Breast epithelium (tissue), 4 donors: ENCODE measurements around the gene MYCL. TPM values are rescaled to one million over a fixed set of nuclear protein-coding genes. Genes with fewer than 3 reads are reported as not detected.
"Not testable (repeated sequence)": the region's sequence is repeated elsewhere in the genome, so short reads cannot be mapped to it uniquely, and the experiment has no call there.

Experiments used
- DNase-seq, 2 donors: peaks; one replicate each; pipeline ENCODE4 v3.0.0-alpha.2; 2019; ENCODE audit warnings: low spot score in 2 of 2
- H3K27ac ChIP-seq, 2 donors: fragments of 200-600 bp; sonication (generic) in 1 of 2; one replicate each; pipeline ENCODE4 v1.5.1; 2016 to 2019; ENCODE audit warnings: mild to moderate bottlenecking in 1 of 2
- H3K27me3 ChIP-seq, 2 donors: fragments of 200-600 bp; sonication (generic) in 1 of 2; one replicate each; pipeline versions ENCODE4 v1.5.1 to v1.6.0; 2017 to 2019; ENCODE audit warnings: control low read depth in 1 of 2, mild to moderate bottlenecking in 1 of 2
- H3K36me3 ChIP-seq: fragments of 200-600 bp; one replicate; pipeline ENCODE4 v1.5.1; 2019
- H3K4me1 ChIP-seq, 2 donors: fragments of 200-600 bp; sonication (generic); one replicate each; pipeline ENCODE4 v1.5.1; 2016 to 2019; ENCODE audit warnings: control low read depth in 1 of 2
- H3K4me3 ChIP-seq, 3 donors: fragments of 200-600 bp; sonication (generic); 1 replicate in 2 of 3; 2 replicates in 1 of 3; pipeline ENCODE4 v1.5.1; 2016 to 2019; ENCODE audit warnings: mild to moderate bottlenecking in 3 of 3, moderate library complexity in 2 of 3
- H3K9me3 ChIP-seq, 2 donors: fragments of 200-600 bp; sonication (generic) in 1 of 2; one replicate each; pipeline ENCODE4 v1.5.1; 2016 to 2019; ENCODE audit warnings: control low read depth in 1 of 2
- CTCF ChIP-seq, 3 donors: fragments of 450-650 bp; IDR thresholded peaks; one replicate each; pipeline ENCODE4 v1.5.1; 2016 to 2017; ENCODE audit warnings: antibody characterized with exemption in 3 of 3, mild to moderate bottlenecking in 3 of 3, moderate library complexity in 3 of 3
- POLR2A ChIP-seq: fragments of 450-650 bp; IDR thresholded peaks from one replicate; pipeline ENCODE4 v1.6.1; 2016; ENCODE audit warnings: antibody characterized with exemption, mild to moderate bottlenecking, moderate library complexity
- POLR2AphosphoS5 ChIP-seq, 3 donors: sonication (generic); formaldehyde crosslinking; IDR thresholded peaks; one replicate each; pipeline ENCODE4 v1.6.1; 2017; ENCODE audit warnings: antibody characterized with exemption in 3 of 3
- intact Hi-C: fragments of 100-400 bp; cut with DNase I; formaldehyde crosslinking; loops from one replicate; pipeline ENCODE4 v1.15.1; 2023; ENCODE audit warnings: low total_unique reads
- total RNA-seq, 3 donors: library from RNA; depleted of rRNA; stranded (reverse); fragments of >200 nt; gene quantifications; one replicate each; pipeline ENCODE4 v1.1.0, GENCODE V29; 2016

The MYCL gene
- total RNA-seq, 3 donors from 2014 or later, result 0.32 to 5.3 (median 0.98) TPM

DNA sequence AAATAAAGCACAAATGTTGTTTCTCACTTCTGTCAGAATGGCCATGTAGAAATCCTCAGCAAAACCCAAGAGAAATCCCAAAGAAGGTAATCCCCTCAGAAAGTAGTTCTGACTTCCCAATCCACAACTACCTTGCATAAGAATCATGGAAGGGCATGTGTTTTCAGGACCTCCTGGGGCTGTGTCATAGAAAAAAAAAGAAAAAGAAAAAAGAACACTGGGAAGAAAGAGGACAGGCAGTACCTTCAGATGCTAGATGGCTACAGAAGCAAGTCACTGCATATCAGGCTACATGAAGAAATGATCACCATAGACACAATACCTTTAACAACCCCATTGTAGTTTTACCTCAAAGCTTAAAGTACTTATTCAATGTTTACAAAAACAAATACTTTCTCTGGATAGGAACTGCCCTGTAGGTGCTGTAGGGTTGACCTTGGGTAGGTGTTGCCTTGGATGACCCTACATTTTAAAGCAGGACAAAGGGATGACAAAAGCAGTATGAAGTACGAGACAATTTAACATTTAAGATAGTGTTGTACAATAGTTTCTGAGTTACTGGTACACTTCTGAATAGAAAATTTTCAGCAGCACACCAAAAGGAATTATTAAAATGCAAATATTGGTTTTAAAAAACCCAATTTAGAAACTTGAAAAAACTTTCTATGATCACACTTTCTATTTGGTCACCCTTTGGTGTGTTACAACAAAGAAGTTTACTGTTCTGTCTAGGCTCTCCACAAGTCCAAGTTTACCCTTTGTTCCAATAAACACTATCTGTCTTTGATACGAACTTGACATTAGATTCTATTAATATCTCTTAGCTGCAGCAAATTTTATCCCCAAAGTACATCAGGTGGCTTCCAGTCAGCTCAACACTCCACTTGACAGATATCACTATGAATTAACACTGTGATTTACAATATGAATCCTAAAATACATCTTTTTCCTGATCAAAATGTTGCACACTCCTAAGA lies 23.4 kb downstream of the MYCL start:
- Histone ChIP-seq H3K27me3 (no peaks in the 10 kb centered on the region), H3K9me3 (no peaks in the 10 kb centered on the region), H3K36me3 (no peaks in the 10 kb centered on the region), H3K27ac (no peak overlapping the region), H3K4me1 (peaks cover 6 to 21% of the 10 kb centered on the region in 2 donors), H3K4me3 (no peak overlapping the region)
- DNase-seq, result no peak
- TF ChIP-seq POLR2A (no peak), POLR2AphosphoS5 (IDR thresholded peaks at IDR 0.05) (no peak), CTCF (IDR thresholded peaks at IDR 0.05) (no peak)
- intact Hi-C loops, result no loop called here

- DNase-seq, result no peak
- Histone ChIP-seq H3K27me3 (no peaks in the 10 kb centered on the region), H3K27ac (no peak overlapping the region), H3K4me3 (no peak overlapping the region), H3K4me1 (peaks cover 5 to 19% of the 10 kb centered on the region in 2 donors), H3K36me3 (no peaks in the 10 kb centered on the region), H3K9me3 (no peaks in the 10 kb centered on the region)
- no peak for TF ChIP-seq POLR2AphosphoS5 (IDR thresholded peaks at IDR 0.05)
- no peak for TF ChIP-seq CTCF (IDR thresholded peaks at IDR 0.05)
- TF ChIP-seq POLR2A, result no peak
- intact Hi-C loops, result no loop called here
These were observed 24.4 kb downstream of the MYCL start for GRCh38 chr1:39877231-39877778.

GRCh38 chr1:39876144-39876543 lies 25.6 kb downstream of the MYCL start:
- Histone ChIP-seq H3K4me1 (peaks cover 0 to 7% of the 10 kb centered on the region in 2 donors), H3K27ac (no peak overlapping the region), H3K9me3 (no peaks in the 10 kb centered on the region), H3K4me3 (no peak overlapping the region), H3K36me3 (no peaks in the 10 kb centered on the region), H3K27me3 (no peaks in the 10 kb centered on the region)
- TF ChIP-seq CTCF (IDR thresholded peaks at IDR 0.05), result no peak
- no peak for TF ChIP-seq POLR2A
- no peak for TF ChIP-seq POLR2AphosphoS5 (IDR thresholded peaks at IDR 0.05)
- DNase-seq, result no peak
- intact Hi-C loops, result no loop called here

DNA sequence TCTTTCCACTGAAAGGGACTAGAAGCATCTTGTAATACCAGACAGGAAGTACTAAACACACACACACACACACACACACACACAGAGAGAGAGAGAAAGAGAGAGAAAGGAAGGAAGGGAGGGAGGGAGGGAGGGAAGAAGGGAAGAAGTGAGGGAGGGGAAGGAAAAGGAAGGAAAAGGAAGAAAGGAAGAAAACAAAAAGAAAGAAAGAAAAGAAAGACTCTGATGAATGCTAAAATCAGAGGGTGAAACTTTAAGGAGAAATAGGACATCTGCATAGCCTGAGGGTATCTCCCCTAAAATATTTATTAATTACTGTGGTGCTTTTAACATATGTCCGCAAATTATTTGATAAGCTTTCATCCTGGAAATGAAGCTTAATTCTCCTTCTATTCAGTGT lies 29.0 kb downstream of the MYCL start:
- Histone ChIP-seq H3K4me1 (no peaks in the 10 kb centered on the region), H3K4me3 (no peak overlapping the region), H3K27ac (no peak overlapping the region), H3K27me3 (no peaks in the 10 kb centered on the region), H3K36me3 (no peaks in the 10 kb centered on the region), H3K9me3 (no peaks in the 10 kb centered on the region)
- TF ChIP-seq POLR2AphosphoS5 (IDR thresholded peaks at IDR 0.05) (no peak), CTCF (IDR thresholded peaks at IDR 0.05) (no peak), POLR2A (no peak)
- intact Hi-C loops, result no loop called here
- DNase-seq, result no peak

DNA sequence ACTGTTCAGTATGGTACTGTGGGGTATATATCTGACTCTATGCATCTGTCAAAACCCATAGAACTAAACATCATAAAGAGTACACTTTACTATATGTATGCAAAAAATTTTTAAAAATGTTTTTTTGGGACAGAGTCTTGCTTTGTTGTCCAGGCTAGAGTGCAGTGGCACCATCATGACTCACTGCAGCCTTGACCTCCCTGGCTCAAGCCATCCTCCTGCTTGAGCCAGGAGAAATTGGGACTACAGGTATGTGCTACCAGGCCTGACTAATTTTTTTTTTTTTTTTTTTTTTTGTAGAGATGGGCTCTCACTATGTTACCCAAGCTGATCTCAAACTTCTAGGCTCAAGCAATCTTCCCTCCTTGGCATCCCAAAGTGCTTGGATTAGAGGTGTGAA lies 29.9 kb downstream of the MYCL start:
- no peaks in the 10 kb centered on the region for H3K4me1 ChIP-seq
- H3K4me3 ChIP-seq, result no peak overlapping the region
- no peaks in the 10 kb centered on the region for H3K27me3 ChIP-seq
- H3K9me3 ChIP-seq, result no peaks in the 10 kb centered on the region
- no peak for DNase-seq
- H3K27ac ChIP-seq, result no peak overlapping the region
- TF ChIP-seq POLR2A (no peak), CTCF (IDR thresholded peaks at IDR 0.05) (no peak), POLR2AphosphoS5 (IDR thresholded peaks at IDR 0.05) (no peak)
- no peaks in the 10 kb centered on the region for H3K36me3 ChIP-seq
- intact Hi-C loops, result no loop called here

DNA sequence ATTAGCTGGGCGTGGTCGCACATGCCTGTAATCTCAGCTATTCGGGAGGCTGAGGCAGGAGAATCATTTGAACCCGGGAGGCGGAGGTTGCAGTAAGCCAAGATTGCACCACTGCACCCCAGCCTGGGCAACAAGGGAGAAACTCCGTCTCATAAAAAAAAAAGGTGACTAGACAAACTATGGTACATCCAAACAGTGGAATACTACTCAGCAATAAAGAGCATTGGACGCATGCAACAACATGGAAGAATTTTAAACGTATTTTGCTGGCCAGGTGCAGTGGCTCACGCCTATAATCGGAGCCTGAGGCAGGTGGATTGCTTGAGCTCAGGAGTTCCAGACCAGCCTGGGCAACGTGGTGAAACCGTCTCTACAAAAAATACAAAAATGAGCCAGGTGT lies 30.7 kb downstream of the MYCL start:
- H3K9me3 ChIP-seq, H3K36me3 ChIP-seq, H3K4me1 ChIP-seq, intact Hi-C loops, DNase-seq, H3K4me3 ChIP-seq, H3K27ac ChIP-seq, H3K27me3 ChIP-seq: not testable (repeated sequence)

DNA sequence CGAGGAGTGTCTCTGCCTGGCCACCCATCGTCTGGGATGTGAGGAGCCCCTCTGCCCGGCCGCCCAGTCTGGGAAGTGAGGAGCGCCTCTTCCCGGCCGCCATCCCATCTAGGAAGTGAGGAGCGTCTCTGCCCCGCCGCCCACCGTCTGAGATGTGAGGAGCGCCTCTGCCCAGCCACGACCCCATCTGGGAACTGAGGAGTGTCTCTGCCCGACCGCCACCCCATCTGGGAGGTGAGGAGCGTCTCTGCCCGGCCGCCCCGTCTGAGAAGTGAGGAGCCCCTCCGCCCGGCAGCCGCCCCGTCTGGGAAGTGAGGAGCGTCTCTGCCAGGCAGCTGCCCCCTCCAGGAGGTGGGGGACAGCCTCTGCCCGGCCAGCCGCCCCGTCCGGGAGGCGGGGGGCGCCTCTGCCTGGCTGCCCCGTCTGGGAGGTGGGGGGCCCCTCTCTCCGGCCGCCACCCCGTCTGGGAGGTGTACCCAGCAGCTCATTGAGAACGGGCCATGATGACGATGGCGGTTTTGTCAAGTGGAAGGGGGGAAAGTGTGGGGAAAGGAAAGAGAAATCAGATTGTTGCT lies 32.1 kb downstream of the MYCL start:
- DNase-seq, intact Hi-C loops, H3K27me3 ChIP-seq, H3K36me3 ChIP-seq, H3K27ac ChIP-seq, H3K4me1 ChIP-seq, H3K4me3 ChIP-seq, H3K9me3 ChIP-seq: not testable (repeated sequence)
